H1 (cell line): ENCODE results near the gene CALY. TPM values are rescaled to one million over a fixed set of nuclear protein-coding genes. Genes with fewer than 3 reads are reported as not detected.

ENCODE experiments used
- BCL11A ChIP-seq, 2 experiments: IDR thresholded peaks; one replicate each; pipeline ENCODE4 v1.6.1; 2011; ENCODE audit warnings: low read depth in 2 of 2, low read length in 2 of 2, mild to moderate bottlenecking in 2 of 2
- BRCA1 ChIP-seq: IDR thresholded peaks from 2 replicates; pipeline ENCODE4 v1.6.1; 2012; ENCODE audit warnings: low read depth, low read length, improper control_type of control experiment
- CEBPB ChIP-seq: IDR thresholded peaks from 2 replicates; pipeline ENCODE4 v1.6.1; 2012; ENCODE audit warnings: low read depth, low read length
- CHD1 ChIP-seq: IDR thresholded peaks from 2 replicates; pipeline ENCODE4 v1.6.1; 2012; ENCODE audit warnings: low read depth, low read length, improper control_type of control experiment
- CREB1 ChIP-seq: IDR thresholded peaks from 2 replicates; pipeline ENCODE4 v1.6.1; 2012; ENCODE audit warnings: inconsistent platforms
- CTBP2 ChIP-seq: IDR thresholded peaks from 2 replicates; pipeline ENCODE4 v1.7.0; 2011; ENCODE audit warnings: borderline replicate concordance, mild to moderate bottlenecking, moderate library complexity, mixed read lengths, low read length; ENCODE audit not compliant: insufficient read depth, insufficient read length
- POLR2A ChIP-seq, 2 experiments: IDR thresholded peaks; 1 replicate in 1 of 2; 2 replicates in 1 of 2; pipeline ENCODE4 v1.6.1; 2011; ENCODE audit warnings: low read depth in 2 of 2, low read length in 2 of 2, mild to moderate bottlenecking in 2 of 2; ENCODE audit errors: control extremely low read depth in 1 of 2
- polyA plus RNA-seq, 7 experiments: library from polyadenylated mRNA; depleted of rRNA in 3 of 7; stranded (reverse) in 5 of 7; unstranded in 2 of 7; fragments of >200 nt in 5 of 7; fragments of 200-250 nt in 2 of 7; gene quantifications; 1 replicate in 5 of 7; 2 replicates in 1 of 7; 4 replicates in 1 of 7; pipeline versions ENCODE4 v1.2.1 to v1.2.3, GENCODE V29; 2011 to 2013; ENCODE audit warnings: missing spikeins in 2 of 7, mixed read lengths in 2 of 7
- total RNA-seq: library from RNA; stranded (reverse); fragmentation: NEBNext Ultra II Directional; extraction: Animal tissue kit (Norgen Biotek cat#: 25700); gene quantifications from 2 replicates; pipeline ENCODE4 v1.2.1, GENCODE V29; 2021
- TF ChIP-seq, protein P1 (sequence below): IDR thresholded peaks from 2 replicates; pipeline ENCODE4 v1.6.1; 2012; ENCODE audit warnings: low read length, inconsistent platforms

CALY gene
- total and polyA plus RNA-seq, 2 of the 8 experiments (the other 6 are each of a cell fraction or from before 2014, with no cell fraction given) = 1.3 to 1.5 TPM

DNA sequence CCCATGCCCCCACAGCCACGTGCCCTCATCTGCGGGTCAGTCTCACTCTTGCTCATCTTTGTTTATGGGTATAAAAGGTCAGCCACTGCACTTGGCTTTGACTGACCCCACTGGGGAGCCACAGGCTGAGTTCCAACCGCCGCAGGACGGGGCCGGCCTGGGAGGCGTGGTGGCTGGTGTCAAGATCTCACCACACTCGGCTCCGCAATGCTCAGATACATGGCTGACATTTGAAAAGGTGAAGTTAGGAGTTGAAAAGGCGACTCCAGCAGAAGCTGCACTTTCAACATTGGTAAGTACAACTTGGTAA, 42.9 kb downstream of the CALY start (continued):
- TF ChIP-seq, protein P1, sequence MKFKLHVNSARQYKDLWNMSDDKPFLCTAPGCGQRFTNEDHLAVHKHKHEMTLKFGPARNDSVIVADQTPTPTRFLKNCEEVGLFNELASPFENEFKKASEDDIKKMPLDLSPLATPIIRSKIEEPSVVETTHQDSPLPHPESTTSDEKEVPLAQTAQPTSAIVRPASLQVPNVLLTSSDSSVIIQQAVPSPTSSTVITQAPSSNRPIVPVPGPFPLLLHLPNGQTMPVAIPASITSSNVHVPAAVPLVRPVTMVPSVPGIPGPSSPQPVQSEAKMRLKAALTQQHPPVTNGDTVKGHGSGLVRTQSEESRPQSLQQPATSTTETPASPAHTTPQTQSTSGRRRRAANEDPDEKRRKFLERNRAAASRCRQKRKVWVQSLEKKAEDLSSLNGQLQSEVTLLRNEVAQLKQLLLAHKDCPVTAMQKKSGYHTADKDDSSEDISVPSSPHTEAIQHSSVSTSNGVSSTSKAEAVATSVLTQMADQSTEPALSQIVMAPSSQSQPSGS = no peak
- TF ChIP-seq BRCA1 = no peak
- TF ChIP-seq CEBPB = no peak
- TF ChIP-seq BCL11A (IDR thresholded peaks at IDR 0.05; ENCODE audit: low read depth in 2 of 2, low read length in 2 of 2) = no peak
- TF ChIP-seq CHD1 = no peak
- no peak for TF ChIP-seq CTBP2
- TF ChIP-seq CREB1 = no peak
- no peak for TF ChIP-seq POLR2A (IDR thresholded peaks at IDR 0.05; ENCODE audit: control extremely low read depth in 1 of 2, low read depth in 2 of 2, low read length in 2 of 2)
- TF ChIP-seq, all 59 proteins: peak for 0
